ENCODE results near the gene KRT79. TPM values are rescaled to one million over a fixed set of nuclear protein-coding genes. Genes with fewer than 3 reads are reported as not detected.
A peak's percentile ranks its signal among the peaks of the same experiment; 100 is the strongest.

Gene KRT79
- total RNA-seq, 1 donor from 2014 or later: not detected

DNA sequence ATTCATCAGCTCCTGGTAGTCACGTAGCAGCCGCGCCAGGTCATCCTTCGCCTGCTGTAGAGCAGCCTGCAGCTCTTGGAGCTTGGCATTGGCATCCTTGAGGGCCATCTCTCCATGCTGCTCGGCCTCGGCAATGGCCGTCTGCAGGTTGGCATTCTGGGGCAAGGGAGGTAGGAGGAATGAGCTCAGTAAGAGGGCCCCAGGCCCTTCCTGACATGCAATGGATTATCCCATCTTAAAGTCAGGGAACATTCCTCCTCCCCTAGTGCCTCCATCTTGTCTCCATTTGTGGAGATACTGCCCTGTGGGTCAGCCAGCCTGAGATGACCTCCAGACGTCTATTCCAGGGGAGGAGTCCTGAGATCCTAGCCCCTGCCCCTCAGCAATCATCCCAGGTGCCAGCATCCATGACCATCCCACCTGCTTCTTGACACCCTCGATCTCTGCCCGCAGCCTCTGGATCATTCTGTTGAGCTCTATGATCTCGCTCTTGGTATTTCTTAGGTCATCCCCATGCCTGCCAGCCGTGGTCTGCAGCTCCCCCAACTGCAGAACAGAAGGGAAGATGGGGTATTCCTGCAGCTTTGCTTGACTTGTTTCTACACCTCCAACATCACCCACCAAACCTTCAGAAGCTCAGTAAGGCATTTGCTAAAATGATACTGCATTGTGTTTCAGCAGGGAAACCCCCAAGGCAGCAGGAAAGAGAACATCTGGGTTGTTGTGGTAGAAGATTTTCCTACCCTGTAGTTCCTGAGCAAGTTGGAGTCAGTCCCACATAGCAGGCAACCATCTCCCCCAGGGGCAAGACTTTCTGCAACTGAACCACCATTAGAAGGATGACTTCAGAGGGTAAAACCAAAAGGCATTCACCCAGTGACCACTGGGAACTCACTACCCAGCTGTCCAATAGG, 42.6 kb downstream of the KRT79 start:
- DNase-seq (ENCODE audit: low spot score): no peak

DNA sequence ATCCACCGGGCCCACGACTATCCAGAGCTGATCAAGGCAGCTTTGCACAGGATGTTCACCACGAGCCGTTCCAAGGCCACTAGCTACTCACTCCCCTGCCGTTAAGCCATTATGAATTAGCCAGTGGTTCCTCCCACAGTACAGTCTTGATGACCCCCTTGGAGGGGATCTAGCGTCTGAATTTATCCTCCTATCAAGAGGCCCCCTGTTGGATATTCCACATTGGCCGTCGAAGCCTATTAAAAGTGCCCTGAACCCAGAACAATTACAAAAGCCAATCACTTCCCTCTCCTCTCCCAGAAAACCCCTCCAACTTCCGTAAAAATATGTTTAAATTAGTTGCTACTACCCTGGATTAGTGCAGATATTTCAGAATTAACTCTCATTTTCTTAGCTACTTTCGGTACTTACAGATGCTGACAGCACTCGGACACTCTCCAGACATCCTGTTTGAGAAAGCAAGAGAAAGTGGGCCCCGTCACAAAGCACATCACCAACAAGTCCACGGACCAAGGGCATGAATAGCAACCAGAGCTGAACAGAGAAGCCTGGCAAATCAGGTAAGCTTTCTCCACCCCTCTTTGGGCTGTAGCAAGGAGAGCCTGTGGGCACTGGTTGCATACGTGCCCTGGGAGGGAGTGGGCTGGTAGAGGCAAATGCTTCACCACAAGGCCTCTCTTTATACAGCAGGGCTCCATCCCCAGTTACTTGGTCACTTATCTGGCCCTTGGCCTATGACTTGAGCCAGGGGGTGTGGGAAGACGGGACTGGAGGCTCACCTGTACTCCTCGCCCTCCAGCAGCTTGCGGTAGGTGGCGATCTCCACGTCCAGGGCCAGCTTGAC, 43.5 kb downstream of the KRT79 start:
- DNase-seq (ENCODE audit: low spot score): no peak

DNA sequence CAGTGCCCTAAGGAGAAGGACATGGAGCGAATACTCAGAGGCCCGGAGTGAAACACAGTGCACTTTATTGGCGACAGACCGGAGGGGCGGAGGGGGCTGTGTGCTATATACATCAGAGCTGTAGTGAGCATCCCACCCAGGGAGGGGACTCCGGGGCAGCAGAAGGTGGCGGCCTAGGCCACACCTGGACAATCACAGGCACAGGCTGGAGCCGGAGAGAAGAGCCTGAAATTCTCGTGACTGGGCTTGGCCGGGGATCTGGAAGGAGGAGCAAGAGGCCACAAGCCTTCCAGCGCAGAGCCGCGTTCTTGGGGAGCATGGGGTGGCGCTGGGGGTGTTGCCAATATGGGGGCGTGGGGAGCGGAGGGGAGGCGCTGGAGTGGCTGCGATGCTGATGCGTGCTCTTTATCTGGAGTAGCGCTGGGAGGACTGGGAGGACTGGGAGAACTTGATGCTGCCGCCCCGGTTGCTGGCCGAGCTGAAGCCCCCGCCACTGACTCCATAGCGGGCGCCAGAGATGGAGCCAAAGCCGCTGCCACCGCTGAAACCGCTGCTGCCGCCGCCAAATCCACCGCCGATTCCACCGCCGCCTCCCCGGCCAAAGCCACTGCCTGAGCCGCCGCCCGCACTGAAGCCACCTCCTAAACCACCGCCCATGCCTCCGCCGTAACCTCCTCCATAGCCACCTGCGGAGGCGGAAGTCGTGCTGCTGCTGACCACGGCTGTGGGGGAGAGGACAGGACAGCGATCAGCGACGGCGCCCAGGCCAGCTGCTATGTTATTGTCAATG, 44.3 kb downstream of the KRT79 start:
- DNase-seq (ENCODE audit: low spot score): peak; percentile 25

DNA sequence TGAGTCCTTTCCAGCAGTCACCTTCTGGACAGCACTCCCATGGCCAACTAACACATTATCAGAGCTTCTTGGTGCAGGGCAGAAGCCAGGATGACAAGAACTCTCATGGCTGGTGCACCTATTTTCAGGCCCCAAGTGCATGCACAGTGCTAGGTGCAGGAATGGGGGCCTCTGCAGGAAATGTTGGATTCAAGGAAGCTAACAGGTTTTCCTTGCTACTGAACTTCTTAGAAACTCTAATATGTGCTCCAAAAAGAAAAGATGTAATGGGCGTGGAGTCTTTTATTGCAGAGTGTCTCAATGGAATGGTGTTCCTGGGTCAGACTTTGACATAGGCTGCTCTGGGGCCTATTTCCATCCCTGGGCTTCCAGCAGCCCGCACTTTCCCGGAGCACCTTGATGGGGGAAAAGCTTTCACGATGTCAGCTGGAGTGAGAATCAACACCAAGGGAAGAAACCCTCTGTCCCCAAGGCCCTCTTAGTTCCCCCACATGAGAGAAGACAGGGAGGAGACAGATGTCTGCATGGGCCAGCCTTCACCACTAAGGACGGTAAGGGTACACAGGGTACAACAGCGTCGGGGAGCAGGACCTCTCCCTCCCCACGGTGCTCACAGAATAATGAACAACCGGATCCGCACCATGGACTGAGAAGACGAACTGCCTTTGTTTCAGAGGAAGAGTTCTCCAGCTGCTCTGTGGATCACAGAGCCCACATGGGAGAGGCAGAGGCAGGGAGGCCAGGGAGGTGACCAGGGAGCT, 45.1 kb downstream of the KRT79 start:
- DNase-seq (ENCODE audit: low spot score): no peak

DNA sequence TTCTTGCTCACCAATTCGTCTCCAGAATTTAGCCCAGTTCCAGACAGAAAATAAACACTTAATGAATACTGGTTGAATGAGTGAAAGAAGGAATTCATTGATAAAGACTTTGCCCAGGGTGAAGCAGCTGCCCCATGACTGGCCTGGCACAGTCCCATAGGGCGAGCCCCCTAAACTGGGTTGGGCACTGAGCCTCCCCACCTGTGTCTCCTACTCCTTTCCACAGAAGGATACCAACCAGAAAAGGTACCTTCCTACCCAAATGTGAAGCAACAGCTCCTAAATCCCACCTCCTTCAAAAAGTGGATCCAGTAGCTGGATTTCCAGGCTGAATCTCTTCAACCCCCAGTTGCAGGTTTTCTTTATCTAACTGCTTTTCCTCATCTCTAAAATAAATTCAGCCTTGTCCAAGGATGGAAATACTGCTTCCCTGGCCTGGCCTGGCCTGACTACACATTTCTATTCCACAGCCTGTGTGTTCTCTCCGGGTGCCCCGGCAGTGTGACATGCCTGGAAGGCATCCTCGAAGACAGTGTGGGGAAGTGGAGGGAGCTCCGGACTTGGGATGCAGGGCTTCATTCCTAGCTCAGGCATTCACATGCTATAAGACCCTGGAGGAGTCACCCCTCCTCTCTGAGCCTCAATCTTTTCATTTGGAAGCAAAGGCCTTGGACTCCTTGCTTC, 45.8 kb downstream of the KRT79 start:
- no peak for DNase-seq (ENCODE audit: low spot score)

DNA sequence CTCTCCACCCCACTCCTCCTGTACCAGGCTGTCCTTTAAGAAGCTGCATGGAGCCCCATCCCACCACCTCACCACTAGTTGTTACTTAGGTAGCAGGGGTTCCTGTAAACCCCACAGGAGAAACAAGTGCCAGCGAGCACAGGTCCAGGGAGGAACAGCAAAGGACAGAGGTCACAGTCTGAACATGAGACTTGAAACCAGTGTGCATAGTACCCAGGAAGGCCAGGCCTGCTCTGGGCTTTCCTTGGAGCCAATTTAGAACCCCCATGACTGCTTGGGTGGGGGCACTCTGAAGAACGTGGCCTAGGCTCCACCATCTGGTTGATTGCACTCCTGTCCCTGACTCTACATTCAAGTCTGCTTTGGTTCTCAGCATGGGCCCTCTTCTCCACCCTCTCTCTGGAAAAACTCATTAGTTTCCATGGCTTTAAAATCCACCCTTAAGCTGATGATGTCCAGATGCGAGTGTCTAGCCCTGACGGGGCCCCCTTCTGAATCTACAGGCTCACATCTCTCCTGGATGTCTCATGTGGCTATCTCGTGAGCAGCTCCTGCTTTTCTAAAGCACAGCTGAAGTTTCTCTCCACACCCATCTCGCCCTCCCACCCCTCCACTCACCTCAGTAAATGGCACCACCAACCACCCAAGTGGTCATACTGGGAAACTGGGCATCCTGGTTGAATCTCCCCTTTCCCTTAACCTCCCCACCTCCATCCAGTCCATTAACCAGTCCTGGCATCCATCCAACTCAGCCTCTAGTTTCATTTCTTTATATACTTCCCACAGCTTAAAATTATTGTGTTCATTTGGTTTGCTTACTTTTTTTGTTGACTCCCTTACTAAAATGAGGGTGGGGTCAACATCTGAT, 46.6 kb downstream of the KRT79 start:
- DNase-seq (ENCODE audit: low spot score): no peak

DNA sequence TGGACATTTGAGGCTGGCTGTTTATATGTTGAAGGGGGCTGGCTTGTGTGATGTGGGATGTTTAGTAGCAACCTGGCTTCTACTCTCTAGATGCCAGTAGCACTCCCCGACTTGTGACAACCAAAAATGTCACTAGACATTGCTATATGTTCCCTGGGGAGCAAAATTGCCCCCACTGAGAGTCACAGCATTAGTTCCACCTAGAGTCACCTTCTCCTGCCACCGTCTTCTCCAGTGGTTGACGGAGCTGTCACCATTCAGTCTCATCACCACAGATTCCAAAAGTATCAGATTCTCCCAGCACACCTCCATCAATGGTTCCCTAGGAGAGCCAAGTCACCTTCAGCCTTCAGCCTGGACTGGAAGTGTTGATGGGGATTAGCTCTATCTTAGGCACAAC, 49.2 kb downstream of the KRT79 start:
- no peak for DNase-seq (ENCODE audit: low spot score)

DNA sequence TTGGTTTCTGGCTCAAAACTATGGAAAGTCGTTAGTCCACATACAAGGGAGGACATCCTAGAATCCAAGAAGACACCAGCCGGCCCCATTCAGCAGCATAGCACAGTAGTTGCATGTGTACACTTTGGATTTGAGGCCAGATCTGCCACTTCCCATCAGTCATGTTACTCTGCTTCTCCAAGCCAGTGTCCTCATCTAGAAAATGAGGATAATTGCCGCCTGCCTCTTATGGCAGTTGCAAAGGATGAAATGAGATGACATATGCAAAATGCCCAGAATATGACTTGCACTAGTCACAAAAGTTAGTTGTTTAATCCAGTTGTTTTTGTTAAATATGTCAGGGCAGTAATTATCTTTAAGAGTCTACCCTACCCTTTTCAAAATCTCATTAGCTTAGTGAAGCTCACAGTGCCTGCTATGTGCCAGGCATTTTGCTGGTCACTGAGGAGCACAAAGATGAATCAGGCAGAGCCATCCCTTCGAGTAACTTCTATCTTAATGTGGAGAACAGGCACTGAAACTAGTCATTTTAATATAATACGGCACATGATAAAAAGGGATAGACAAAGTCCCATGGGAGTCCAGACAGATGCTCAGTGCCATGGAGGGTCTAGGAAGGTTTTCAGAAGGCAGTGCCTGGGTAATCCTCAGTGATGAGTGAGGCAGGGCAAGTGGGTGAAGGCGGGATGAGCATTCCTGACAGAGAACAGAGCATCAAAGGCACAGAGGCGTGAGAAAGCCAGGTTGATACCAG, 50.4 kb downstream of the KRT79 start:
- DNase-seq (ENCODE audit: low spot score): no peak

DNA sequence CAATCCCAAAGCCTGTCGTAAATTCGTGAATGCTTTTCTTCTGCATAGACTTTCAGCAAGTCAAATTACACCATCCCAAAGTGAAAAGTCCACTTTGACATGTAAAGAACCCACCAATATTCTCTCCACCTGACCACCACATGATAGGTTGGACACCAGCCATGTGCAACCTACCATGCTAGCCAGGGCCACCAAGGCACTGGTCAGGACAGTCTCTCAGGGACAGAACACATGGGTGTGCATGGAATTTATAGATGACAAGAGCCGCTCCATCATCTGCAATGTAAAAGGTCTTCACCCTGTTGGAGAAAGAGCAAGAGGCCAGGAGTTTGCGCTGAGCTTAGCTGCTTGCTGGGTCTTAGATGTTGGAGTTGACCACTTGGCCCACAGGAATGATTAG, 51.6 kb downstream of the KRT79 start:
- DNase-seq (ENCODE audit: low spot score): no peak

DNA sequence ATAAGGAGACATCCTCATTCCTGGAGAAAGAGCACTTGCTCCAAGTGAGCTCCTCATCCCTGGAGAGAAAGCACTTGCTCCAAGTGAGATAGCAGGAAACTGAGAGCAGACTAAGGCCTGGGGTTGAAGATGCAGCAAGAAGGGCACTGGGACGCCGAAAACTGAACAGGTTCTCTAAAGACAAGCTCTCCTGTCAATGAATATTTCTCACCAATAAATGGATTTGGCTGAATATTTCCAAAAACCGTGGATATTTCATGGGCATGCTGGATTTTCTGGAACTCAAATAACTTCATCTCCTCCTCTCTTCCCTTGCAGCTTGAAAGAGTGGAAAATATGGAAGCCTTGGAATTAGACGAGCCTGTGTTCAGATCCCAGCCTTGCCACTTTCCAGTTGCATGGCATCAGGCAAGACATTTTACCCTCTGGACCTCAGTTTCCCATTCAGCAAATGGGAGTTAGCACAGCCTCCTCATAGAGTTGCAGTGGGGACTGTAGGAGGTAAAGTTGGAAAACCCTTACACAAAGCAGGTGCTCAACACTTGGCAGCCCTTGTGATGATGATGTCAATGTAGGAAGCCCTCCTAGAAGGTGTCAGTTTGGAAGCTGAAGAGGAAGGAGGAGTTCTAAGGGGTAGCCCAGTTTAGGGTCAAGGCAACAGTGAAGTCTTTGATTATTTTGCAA, 52.6 kb downstream of the KRT79 start:
- DNase-seq (ENCODE audit: low spot score): no peak

DNA sequence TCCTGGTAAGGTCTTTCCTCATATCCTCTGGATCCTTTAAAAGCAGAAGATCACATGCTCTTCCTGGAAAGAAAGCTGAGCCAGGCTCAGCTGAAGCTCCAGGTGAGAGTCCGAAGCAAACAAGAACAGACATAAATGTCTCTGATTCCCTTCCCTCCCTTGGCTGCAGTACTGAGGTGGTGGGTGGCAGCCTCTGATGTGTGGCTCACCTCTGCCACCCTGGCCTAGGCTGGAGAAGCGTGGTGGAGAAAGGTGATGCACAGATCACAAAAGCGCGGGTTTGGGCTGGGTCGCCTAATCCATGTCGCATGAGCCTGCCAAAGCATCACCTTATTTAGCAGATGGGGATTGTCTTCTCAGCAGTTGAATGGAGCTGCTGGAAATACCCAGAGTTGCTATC, 54.2 kb downstream of the KRT79 start:
- DNase-seq (ENCODE audit: low spot score): no peak

DNA sequence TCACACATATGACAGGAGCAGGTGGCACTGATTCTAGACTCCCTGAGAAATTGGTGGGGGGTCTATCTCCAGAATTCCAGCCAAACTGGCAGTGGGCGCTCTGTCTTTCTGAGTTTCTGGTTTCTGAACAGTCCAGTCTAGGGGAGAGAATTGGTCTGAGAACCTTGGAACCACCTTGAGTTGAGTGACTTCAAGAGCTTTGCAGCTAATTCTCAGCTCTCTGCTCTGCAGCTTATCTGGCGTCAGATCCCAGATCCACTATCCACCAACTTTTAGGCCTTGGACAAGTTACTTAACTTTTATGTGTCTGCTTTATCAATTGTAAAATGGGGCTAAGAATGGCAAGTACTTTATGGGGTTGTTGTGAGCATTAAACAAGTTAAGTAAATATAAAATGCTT, 55.3 kb downstream of the KRT79 start:
- no peak for DNase-seq (ENCODE audit: low spot score)

DNA sequence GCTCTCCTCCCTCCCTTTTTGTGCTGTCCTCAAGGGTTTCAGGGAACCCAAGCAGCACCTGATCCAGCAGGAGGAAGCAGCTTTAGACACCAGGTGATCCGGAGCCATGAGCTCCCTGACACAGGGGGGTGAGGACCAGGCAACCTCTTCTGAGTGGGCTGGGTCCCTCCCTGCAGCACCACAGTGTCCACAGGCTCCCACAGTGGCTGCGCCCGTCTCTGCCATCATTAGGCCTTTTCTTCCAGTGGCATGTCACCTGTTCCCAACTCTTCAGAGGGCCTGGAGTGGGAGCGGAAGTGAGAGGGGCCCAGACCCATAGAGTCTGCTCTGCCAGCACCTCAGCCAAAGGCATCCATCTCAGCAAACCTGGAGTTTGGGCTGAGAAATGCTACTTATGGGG, 56.5 kb downstream of the KRT79 start:
- no peak for DNase-seq (ENCODE audit: low spot score)

DNA sequence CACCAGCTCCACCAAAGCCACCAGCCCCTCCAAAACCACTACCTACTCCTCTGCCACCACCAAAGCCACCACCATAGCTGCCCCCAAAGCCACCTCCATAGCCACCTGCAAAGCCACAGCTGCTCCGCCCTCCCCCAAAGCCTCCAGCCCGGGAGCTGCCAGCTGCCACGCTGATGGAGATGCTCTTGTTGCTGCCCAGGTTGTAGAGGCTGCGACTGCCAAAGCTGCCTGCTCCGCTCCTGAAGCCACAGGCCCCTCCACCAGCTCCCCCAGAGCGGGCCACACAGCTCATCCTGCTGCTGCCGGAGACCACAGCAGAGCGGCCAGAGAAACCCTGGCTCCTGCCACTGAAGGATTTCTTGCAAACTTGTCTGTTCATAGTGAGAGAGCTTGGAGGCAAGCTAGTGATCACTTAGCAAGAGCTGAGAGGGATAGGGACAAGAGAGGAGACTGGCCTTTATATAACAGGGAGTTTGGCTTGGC, 57.2 kb downstream of the KRT79 start, which contains the start of gene KRT76:
Gene KRT76, minus strand, starts transcription at position 433 of the 483 bp plus-strand sequence. Its CDS starts 54 bp downstream, at position 379.
- no peak for DNase-seq (ENCODE audit: low spot score)

DNA sequence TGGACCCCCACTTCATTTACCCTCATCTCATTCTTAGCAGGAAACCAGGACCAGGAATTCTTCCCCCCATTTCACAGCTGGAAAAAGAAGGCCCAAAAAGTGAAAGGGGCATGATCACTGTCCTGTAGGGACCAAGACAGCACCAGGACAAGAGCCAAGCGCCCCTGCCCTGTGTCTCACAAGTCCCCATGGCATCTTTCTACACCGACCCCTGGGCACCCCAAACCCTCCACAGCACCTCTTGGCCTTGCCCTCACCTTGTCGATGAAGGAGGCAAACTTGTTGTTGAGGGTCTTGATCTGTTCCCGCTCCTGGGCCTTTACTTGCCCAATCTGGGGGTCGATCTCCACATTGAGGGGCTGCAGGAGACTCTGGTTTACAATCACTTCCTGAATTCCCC, 57.7 kb downstream of the KRT79 start:
- no peak for DNase-seq (ENCODE audit: low spot score)

DNA sequence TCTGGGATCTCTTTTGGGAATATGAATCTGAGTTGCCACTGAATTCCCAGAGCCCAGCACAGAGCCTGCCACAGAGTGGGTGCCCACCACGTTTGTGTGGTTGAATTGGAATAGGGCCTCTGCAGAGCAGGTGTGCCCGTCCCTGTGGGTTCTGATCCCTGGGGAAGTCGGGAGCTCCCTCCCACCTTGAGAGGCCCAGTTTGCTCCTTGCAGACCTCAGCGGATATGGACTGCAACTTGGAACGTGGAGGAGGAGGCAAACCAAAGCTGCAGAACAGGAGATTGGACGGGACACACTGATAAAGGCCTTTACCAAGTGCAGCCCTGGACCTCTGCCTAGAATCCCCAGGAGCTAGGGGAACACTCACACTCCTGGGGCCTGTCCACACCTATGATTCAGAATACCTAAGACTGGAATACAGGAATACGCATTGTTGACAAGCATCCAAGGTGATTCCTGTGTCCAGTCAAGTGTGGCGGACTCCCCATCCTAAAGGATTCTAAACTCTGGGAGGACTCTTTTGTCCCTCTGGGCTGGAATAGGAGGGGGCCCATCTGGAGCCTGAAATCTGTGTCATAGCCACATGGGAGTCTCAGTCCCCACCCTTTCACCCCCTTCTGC, 59.4 kb downstream of the KRT79 start:
- DNase-seq (ENCODE audit: low spot score): no peak

DNA sequence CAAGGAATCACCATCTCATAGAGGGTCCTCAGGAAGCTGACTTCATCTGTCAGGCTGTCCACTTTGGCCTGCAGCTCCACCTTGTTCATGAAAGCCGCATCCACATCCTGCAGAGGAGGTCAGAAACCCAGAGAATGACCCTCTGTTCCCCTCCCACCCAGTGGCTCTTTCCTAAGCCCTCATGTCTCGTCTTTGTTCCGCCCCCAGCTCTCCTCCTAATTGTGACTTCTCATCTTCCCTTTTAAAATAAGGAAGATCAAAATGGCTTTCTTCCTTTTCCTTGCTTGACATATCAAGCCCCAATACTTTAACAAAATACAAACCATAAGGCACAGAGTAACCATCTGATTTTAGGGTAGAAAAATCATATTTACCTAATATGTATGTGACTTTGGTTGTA, 61.3 kb downstream of the KRT79 start:
- no peak for DNase-seq (ENCODE audit: low spot score)

DNA sequence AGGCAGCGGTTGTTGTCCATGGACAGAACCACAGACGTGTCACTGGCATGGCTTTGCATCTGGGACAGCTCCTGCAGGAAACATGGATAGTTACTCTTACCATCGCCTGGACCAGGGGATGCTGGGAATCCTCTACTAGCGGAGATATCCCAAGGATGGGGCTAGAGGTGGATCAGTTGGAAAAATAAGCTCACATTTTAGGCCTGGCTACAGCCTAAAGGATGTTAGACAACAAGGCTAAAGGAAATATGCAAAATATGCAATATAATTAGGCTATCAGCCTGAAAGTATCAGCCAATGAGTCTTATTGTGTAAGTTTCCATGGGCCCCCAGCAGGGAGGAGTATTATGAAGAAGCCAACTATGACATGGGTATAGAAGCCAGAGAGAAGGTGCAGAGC, 61.9 kb downstream of the KRT79 start:
- DNase-seq (ENCODE audit: low spot score): no peak
